HG03025 (cell line): Measurements from ENCODE around the gene PARN.
"Not testable (repeated sequence)": the region's sequence is repeated elsewhere in the genome, so short reads cannot be mapped to it uniquely, and the experiment has no call there.

Experiments used
- ATAC-seq: cut with Tn5 transposase; IDR thresholded peaks from one replicate; pipeline ENCODE4 v1.9.1; 2021; ENCODE audit warnings: mild to moderate bottlenecking, moderate library complexity; ENCODE audit not compliant: unreplicated experiment, low FRiP score

PARN gene

GRCh38 chr16:14445937-14446715 lies 183.9 kb downstream of the PARN start:
- ATAC-seq, result no peak

GRCh38 chr16:14444979-14445810 lies 184.9 kb downstream of the PARN start:
- ATAC-seq, result no peak

GRCh38 chr16:14441533-14441932 lies 188.5 kb downstream of the PARN start:
- not testable (repeated sequence) for ATAC-seq

- no peak for ATAC-seq
These were observed 191.8 kb downstream of the PARN start for GRCh38 chr16:14438256-14438655.

- ATAC-seq, result no peak
These were observed 192.6 kb downstream of the PARN start for GRCh38 chr16:14437426-14437825.

GRCh38 chr16:14436401-14436955 lies 193.6 kb downstream of the PARN start:
- no peak for ATAC-seq

- no peak for ATAC-seq
These were observed 195.2 kb downstream of the PARN start for GRCh38 chr16:14434860-14435259.

GRCh38 chr16:14428971-14429637 lies 201.0 kb downstream of the PARN start:
- ATAC-seq, result not testable (repeated sequence)

- no peak for ATAC-seq
These were observed 202.0 kb downstream of the PARN start for GRCh38 chr16:14428043-14428442.

- ATAC-seq, result no peak
These were observed 202.6 kb downstream of the PARN start for GRCh38 chr16:14427371-14427948.

GRCh38 chr16:14424595-14424994 lies 205.5 kb downstream of the PARN start:
- no peak for ATAC-seq

GRCh38 chr16:14423344-14423743 lies 206.7 kb downstream of the PARN start:
- no peak for ATAC-seq

GRCh38 chr16:14420721-14421488 lies 209.2 kb downstream of the PARN start:
- no peak for ATAC-seq

- ATAC-seq, result not testable (repeated sequence)
These were observed 209.8 kb downstream of the PARN start for GRCh38 chr16:14420243-14420642.

GRCh38 chr16:14419817-14420216 lies 210.2 kb downstream of the PARN start:
- no peak for ATAC-seq

- no peak for ATAC-seq
These were observed 211.2 kb downstream of the PARN start for GRCh38 chr16:14418795-14419225.

GRCh38 chr16:14416184-14416583 lies 213.9 kb downstream of the PARN start:
- ATAC-seq, result no peak

- no peak for ATAC-seq
These were observed 214.8 kb downstream of the PARN start for GRCh38 chr16:14415291-14415690.

- no peak for ATAC-seq
These were observed 220.5 kb downstream of the PARN start for GRCh38 chr16:14409563-14409962.
